HepG2 (cell line): ENCODE data around the gene NDUFS7. TPM values are rescaled to one million over a fixed set of nuclear protein-coding genes. Genes with fewer than 3 reads are reported as not detected.

Experiments
- CBX1 ChIP-seq: IDR thresholded peaks from one replicate; pipeline ENCODE4 v1.6.1; 2016; ENCODE audit warnings: antibody characterized with exemption, low read depth
- GFI1 ChIP-seq: sonication (generic); formaldehyde crosslinking; IDR thresholded peaks from 2 replicates; pipeline ENCODE4 v1.5.0; 2020; ENCODE audit warnings: missing genetic modification reagents, mild to moderate bottlenecking, borderline replicate concordance
- HDAC2 ChIP-seq: sonication (generic); formaldehyde crosslinking; IDR thresholded peaks from 2 replicates; pipeline ENCODE4 v1.4.0; 2020; ENCODE audit warnings: missing genetic modification reagents
- HNF4A ChIP-seq: sonication (generic); formaldehyde crosslinking; IDR thresholded peaks from 2 replicates; pipeline ENCODE4 v1.4.0; 2020; ENCODE audit warnings: missing genetic modification reagents
- HNF4G ChIP-seq, 2 experiments: sonication (generic) in 1 of 2; formaldehyde crosslinking in 1 of 2; IDR thresholded peaks; 2 replicates each; pipeline versions ENCODE4 v1.4.0 to v1.6.1; 2011 to 2020; ENCODE audit warnings: borderline replicate concordance in 2 of 2, low read depth in 2 of 2, mild to moderate bottlenecking in 2 of 2, low read length in 1 of 2, missing genetic modification reagents in 1 of 2, moderate library complexity in 1 of 2
- MED1 ChIP-seq: sonication (generic); formaldehyde crosslinking; IDR thresholded peaks from 2 replicates; pipeline ENCODE4 v1.4.0; 2020; ENCODE audit warnings: missing genetic modification reagents
- MYC ChIP-seq: sonication (generic); formaldehyde crosslinking; IDR thresholded peaks from 2 replicates; pipeline ENCODE4 v1.9.0; 2021; ENCODE audit warnings: missing genetic modification reagents, borderline replicate concordance
- SALL2 ChIP-seq: sonication (generic); formaldehyde crosslinking; IDR thresholded peaks from 2 replicates; pipeline ENCODE4 v1.8.1; 2023; ENCODE audit warnings: mild to moderate bottlenecking, missing genetic modification reagents, inconsistent platforms
- SRSF9 ChIP-seq: fragments of 200-400 bp; formaldehyde crosslinking; IDR thresholded peaks from 2 replicates; pipeline ENCODE4 v1.6.1; 2018; ENCODE audit warnings: borderline replicate concordance, mild to moderate bottlenecking, low read depth, low read length; ENCODE audit not compliant: insufficient read depth, poor library complexity, severe bottlenecking
- TSC22D2 ChIP-seq: sonication (generic); formaldehyde crosslinking; IDR thresholded peaks from 2 replicates; pipeline ENCODE4 v1.5.1; 2020; ENCODE audit warnings: missing genetic modification reagents, mild to moderate bottlenecking, borderline replicate concordance
- ZBTB20 ChIP-seq: sonication (generic); formaldehyde crosslinking; IDR thresholded peaks from 2 replicates; pipeline ENCODE4 v1.8.1; 2023; ENCODE audit warnings: missing genetic modification reagents, low read depth, mild to moderate bottlenecking, borderline replicate concordance
- ZBTB8A ChIP-seq: sonication (generic); formaldehyde crosslinking; IDR thresholded peaks from 2 replicates; pipeline ENCODE4 v1.4.0; 2020; ENCODE audit warnings: mild to moderate bottlenecking, low read depth, missing genetic modification reagents, borderline replicate concordance
- ZFY ChIP-seq: sonication (generic); formaldehyde crosslinking; IDR thresholded peaks from 2 replicates; pipeline ENCODE4 v1.4.0; 2020; ENCODE audit warnings: missing genetic modification reagents
- ZNF143 ChIP-seq: sonication (generic); formaldehyde crosslinking; IDR thresholded peaks from 2 replicates; pipeline ENCODE4 v1.4.0; 2020; ENCODE audit warnings: missing genetic modification reagents
- ZNF3 ChIP-seq: IDR thresholded peaks from 2 replicates; pipeline ENCODE4 v1.7.0; 2017; ENCODE audit warnings: inconsistent platforms
- ZNF335 ChIP-seq: sonication (generic); formaldehyde crosslinking; IDR thresholded peaks from 2 replicates; pipeline ENCODE4 v1.4.0; 2020; ENCODE audit warnings: missing genetic modification reagents
- ZNF484 ChIP-seq: sonication (generic); formaldehyde crosslinking; IDR thresholded peaks from 2 replicates; pipeline ENCODE4 v1.5.1; 2020; ENCODE audit warnings: mild to moderate bottlenecking, low read depth, missing genetic modification reagents, borderline replicate concordance
- ZNF615 ChIP-seq: sonication (generic); formaldehyde crosslinking; IDR thresholded peaks from 2 replicates; pipeline ENCODE4 v1.5.0; 2020; ENCODE audit warnings: mild to moderate bottlenecking, missing genetic modification reagents, borderline replicate concordance
- ZNF629 ChIP-seq: sonication (generic); formaldehyde crosslinking; conservative IDR thresholded peaks from 2 replicates; pipeline ENCODE4 v1.5.0; 2020; ENCODE audit warnings: missing genetic modification reagents
- polyA plus RNA-seq, 8 experiments: library from polyadenylated mRNA; depleted of rRNA in 3 of 8; stranded (reverse) in 7 of 8; unstranded in 1 of 8; fragments of >200 nt; fragmentation: Illumina TruSeq in 4 of 8; extraction: Trizol in 4 of 8; gene quantifications; 2 replicates each; pipeline versions ENCODE4 v1.2.1 to v1.2.3, GENCODE V29; 2011 to 2016; ENCODE audit warnings: low read depth in 4 of 8, missing spikeins in 1 of 8, mixed read lengths in 1 of 8; ENCODE audit not compliant: insufficient read depth in 1 of 8
- total RNA-seq, 5 experiments: library from RNA; depleted of rRNA; stranded (reverse); fragments of >200 nt; fragmentation: Illumina TruSeq; extraction: Trizol; gene quantifications; 2 replicates each; pipeline ENCODE4 v1.2.3, GENCODE V29; 2016; ENCODE audit warnings: low read depth in 1 of 5
- TF ChIP-seq, protein P1 (sequence below): sonication (generic); formaldehyde crosslinking; IDR thresholded peaks from 2 replicates; pipeline ENCODE4 v1.8.0; 2022; ENCODE audit warnings: missing genetic modification reagents, low read depth, mild to moderate bottlenecking, borderline replicate concordance
- TF ChIP-seq, protein P2 (sequence below): sonication (generic); formaldehyde crosslinking; IDR thresholded peaks from 2 replicates; pipeline ENCODE4 v1.4.0; 2020; ENCODE audit warnings: missing genetic modification reagents
- TF ChIP-seq, protein P3 (sequence below): sonication (generic); formaldehyde crosslinking; IDR thresholded peaks from 2 replicates; pipeline ENCODE4 v1.8.0; 2022; ENCODE audit warnings: mild to moderate bottlenecking, missing genetic modification reagents, borderline replicate concordance
- TF ChIP-seq, protein P4 (sequence below): sonication (generic); formaldehyde crosslinking; IDR thresholded peaks from 2 replicates; pipeline ENCODE4 v1.8.0; 2022; ENCODE audit warnings: missing genetic modification reagents, mild to moderate bottlenecking, borderline replicate concordance

Gene NDUFS7
- total and polyA plus RNA-seq, 2 of the 13 experiments (the other 11 are each of a cell fraction or from before 2014, with no cell fraction given) = 34.3 to 66.9 TPM

- TF ChIP-seq, protein P1, sequence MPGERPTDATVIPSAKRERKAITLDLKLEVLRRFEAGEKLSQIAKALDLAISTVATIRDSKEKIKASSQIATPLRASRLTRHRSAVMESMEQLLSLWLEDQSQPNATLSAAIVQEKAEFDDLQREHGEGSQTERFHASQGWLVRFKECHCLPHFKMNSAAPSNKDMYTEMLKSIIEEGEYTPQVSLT (CRISPR knock-in tag) = no peak
- TF ChIP-seq ZNF335 (peak; percentile 84; the same call in 1 of the 2 replicates), SRSF9 (no peak), SALL2 (peak; percentile 99), ZFY (CRISPR knock-in tag) (peak; percentile 93), ZBTB20 (CRISPR knock-in tag) (peak; percentile 93), MYC (CRISPR knock-in tag) (peak; percentile 94), HNF4A (CRISPR knock-in tag) (peak; percentile 74), ZBTB8A (CRISPR knock-in tag) (peak; percentile 54; the same call in 1 of the 2 replicates), GFI1 (CRISPR knock-in tag) (peak; percentile 89), ZNF615 (CRISPR knock-in tag) (peak; percentile 98), ZNF629 (CRISPR knock-in tag) (peak; percentile 75), ZNF484 (peak; percentile 73; the same call in 1 of the 2 replicates), HNF4G (IDR thresholded peaks at IDR 0.05; ENCODE audit: borderline replicate concordance, low read depth, low read length) (peak; percentile 49; the same call in 1 of the 2 replicates), HNF4G (CRISPR knock-in tag; IDR thresholded peaks at IDR 0.05; ENCODE audit: borderline replicate concordance, low read depth) (peak; percentile 52; the same call in 1 of the 2 replicates), MED1 (peak; percentile 92), ZNF3 (CRISPR knock-in tag) (no peak), TSC22D2 (CRISPR knock-in tag) (peak; percentile 84), ZNF143 (peak; percentile 70), HDAC2 (CRISPR knock-in tag) (peak; percentile 90), CBX1 (peak; percentile 98)
- TF ChIP-seq, protein P2, sequence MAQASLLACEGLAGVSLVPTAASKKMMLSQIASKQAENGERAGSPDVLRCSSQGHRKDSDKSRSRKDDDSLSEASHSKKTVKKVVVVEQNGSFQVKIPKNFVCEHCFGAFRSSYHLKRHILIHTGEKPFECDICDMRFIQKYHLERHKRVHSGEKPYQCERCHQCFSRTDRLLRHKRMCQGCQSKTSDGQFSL = no peak
- TF ChIP-seq, protein P3, sequence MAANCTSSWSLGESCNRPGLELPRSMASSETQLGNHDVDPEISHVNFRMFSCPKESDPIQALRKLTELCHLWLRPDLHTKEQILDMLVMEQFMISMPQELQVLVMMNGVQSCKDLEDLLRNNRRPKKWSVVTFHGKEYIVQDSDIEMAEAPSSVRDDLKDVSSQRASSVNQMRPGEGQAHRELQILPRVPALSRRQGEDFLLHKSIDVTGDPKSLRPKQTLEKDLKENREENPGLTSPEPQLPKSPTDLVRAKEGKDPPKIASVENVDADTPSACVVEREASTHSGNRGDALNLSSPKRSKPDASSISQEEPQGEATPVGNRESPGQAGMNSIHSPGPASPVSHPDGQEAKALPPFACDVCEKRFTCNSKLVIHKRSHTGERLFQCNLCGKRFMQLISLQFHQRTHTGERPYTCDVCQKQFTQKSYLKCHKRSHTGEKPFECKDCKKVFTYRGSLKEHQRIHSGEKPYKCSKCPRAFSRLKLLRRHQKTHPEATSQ = peak; percentile 96
- TF ChIP-seq, protein P4, sequence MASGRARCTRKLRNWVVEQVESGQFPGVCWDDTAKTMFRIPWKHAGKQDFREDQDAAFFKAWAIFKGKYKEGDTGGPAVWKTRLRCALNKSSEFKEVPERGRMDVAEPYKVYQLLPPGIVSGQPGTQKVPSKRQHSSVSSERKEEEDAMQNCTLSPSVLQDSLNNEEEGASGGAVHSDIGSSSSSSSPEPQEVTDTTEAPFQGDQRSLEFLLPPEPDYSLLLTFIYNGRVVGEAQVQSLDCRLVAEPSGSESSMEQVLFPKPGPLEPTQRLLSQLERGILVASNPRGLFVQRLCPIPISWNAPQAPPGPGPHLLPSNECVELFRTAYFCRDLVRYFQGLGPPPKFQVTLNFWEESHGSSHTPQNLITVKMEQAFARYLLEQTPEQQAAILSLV (CRISPR knock-in tag) = peak; percentile 98
Observed at GRCh38 chr19:1383312-1384084, at the start of gene NDUFS7 (continued).
